ENCODE measurements around the gene KYNU. TPM values are rescaled to one million over a fixed set of nuclear protein-coding genes. Genes with fewer than 3 reads are reported as not detected.

KYNU gene
- total and polyA plus RNA-seq, 2 experiments from 2014 or later: 7.6 to 13.1 TPM

- no peaks in the 10 kb centered on the region for H3K9me2 ChIP-seq (replicated peaks; ENCODE audit: insufficient read depth)
- no peak overlapping the region for H2AFZ ChIP-seq
- H4K20me1 ChIP-seq (ENCODE audit: insufficient read depth, poor library complexity, severe bottlenecking): no peaks in the 10 kb centered on the region
- H3K36me3 ChIP-seq (replicated peaks; ENCODE audit: insufficient read depth, low read depth): no peaks in the 10 kb centered on the region
- WGBS (ENCODE audit: low lambda C conversion rate, missing lambda C conversion rate): 63% methylated on average over 1 of the region's 1 CpG
- H3K9me3 ChIP-seq (ENCODE audit: low read depth): no peaks in the 10 kb centered on the region
- no peak overlapping the region for H3K4me2 ChIP-seq
- DNase-seq (ENCODE audit: low spot score): no peak
- H3K27ac ChIP-seq: no peak overlapping the region
- no peak overlapping the region for H3K4me3 ChIP-seq
- H3K4me1 ChIP-seq (ENCODE audit: insufficient read depth): no peaks in the 10 kb centered on the region
- H3K79me2 ChIP-seq: no peaks in the 10 kb centered on the region
- no peaks in the 10 kb centered on the region for H3K27me3 ChIP-seq
- TF ChIP-seq EZH2 (IDR thresholded peaks at IDR 0.05; ENCODE audit: borderline replicate concordance) (no peak), EZH2phosphoT487 (IDR thresholded peaks at IDR 0.05; ENCODE audit: low read depth, severe bottlenecking, unreplicated experiment) (no peak), CTCF (IDR thresholded peaks at IDR 0.05; ENCODE audit: poor library complexity) (no peak)
Observed at GRCh38 chr2:143058851-143059250, 181.4 kb downstream of the KYNU start.

- Histone ChIP-seq H3K4me2 (no peak overlapping the region), H3K27me3 (no peaks in the 10 kb centered on the region), H2AFZ (no peak overlapping the region), H3K36me3 (replicated peaks; ENCODE audit: insufficient read depth, low read depth) (no peaks in the 10 kb centered on the region), H3K9me3 (ENCODE audit: low read depth) (no peaks in the 10 kb centered on the region), H3K79me2 (no peaks in the 10 kb centered on the region), H3K27ac (no peak overlapping the region), H3K4me3 (no peak overlapping the region), H3K9me2 (replicated peaks; ENCODE audit: insufficient read depth) (no peaks in the 10 kb centered on the region), H3K4me1 (ENCODE audit: insufficient read depth) (no peaks in the 10 kb centered on the region), H4K20me1 (ENCODE audit: insufficient read depth, poor library complexity, severe bottlenecking) (no peaks in the 10 kb centered on the region)
- TF ChIP-seq CTCF (IDR thresholded peaks at IDR 0.05; ENCODE audit: poor library complexity) (no peak), EZH2phosphoT487 (IDR thresholded peaks at IDR 0.05; ENCODE audit: low read depth, severe bottlenecking, unreplicated experiment) (no peak), EZH2 (IDR thresholded peaks at IDR 0.05; ENCODE audit: borderline replicate concordance) (no peak)
- WGBS (ENCODE audit: low lambda C conversion rate, missing lambda C conversion rate): 77% methylated on average over 1 of the region's 1 CpG
- no peak for DNase-seq (ENCODE audit: low spot score)
Observed at GRCh38 chr2:143063612-143064200, 186.2 kb downstream of the KYNU start.

GRCh38 chr2:143068094-143068493 is 190.6 kb downstream of the KYNU start:
- Histone ChIP-seq H3K4me3 (no peak overlapping the region), H3K27me3 (no peaks in the 10 kb centered on the region), H3K36me3 (replicated peaks; ENCODE audit: insufficient read depth, low read depth) (no peaks in the 10 kb centered on the region), H3K79me2 (no peaks in the 10 kb centered on the region), H4K20me1 (ENCODE audit: insufficient read depth, poor library complexity, severe bottlenecking) (no peaks in the 10 kb centered on the region), H2AFZ (no peak overlapping the region), H3K9me3 (ENCODE audit: low read depth) (no peaks in the 10 kb centered on the region), H3K4me2 (no peak overlapping the region), H3K9me2 (replicated peaks; ENCODE audit: insufficient read depth) (no peaks in the 10 kb centered on the region), H3K27ac (no peak overlapping the region), H3K4me1 (ENCODE audit: insufficient read depth) (no peaks in the 10 kb centered on the region)
- TF ChIP-seq EZH2phosphoT487 (IDR thresholded peaks at IDR 0.05; ENCODE audit: low read depth, severe bottlenecking, unreplicated experiment) (no peak), EZH2 (IDR thresholded peaks at IDR 0.05; ENCODE audit: borderline replicate concordance) (no peak), CTCF (IDR thresholded peaks at IDR 0.05; ENCODE audit: poor library complexity) (no peak)
- DNase-seq (ENCODE audit: low spot score): no peak
- WGBS (ENCODE audit: low lambda C conversion rate, missing lambda C conversion rate): 87% methylated on average over 3 of the region's 3 CpGs

All from hepatocyte (in vitro differentiated cells).